ENCODE results near the gene DGKG.

GRCh38 chr3:186173224-186173815 is 188.7 kb downstream of the DGKG start:
- TF ChIP-seq CTCF (IDR thresholded peaks at IDR 0.05; ENCODE audit: low read depth, low read length, missing input control): no peak
- TF ChIP-seq YY1 (IDR thresholded peaks at IDR 0.05): no peak
- no peak for TF ChIP-seq RAD21 (IDR thresholded peaks at IDR 0.05)
- TF ChIP-seq GABPA (IDR thresholded peaks at IDR 0.05 in 1 of 2, conservative IDR thresholded peaks at IDR 0.05 in 1 of 2): no peak

Data from liver (tissue), 3 donors.